OCI-LY7 (cell line): ENCODE results near the gene VEZF1. TPM values are rescaled to one million over a fixed set of nuclear protein-coding genes. Genes with fewer than 3 reads are reported as not detected.

ENCODE experiments used
- BruUV-seq: library from RNA; stranded (reverse); fragments of 400-500 nt; replicated peaks from 2 replicates; lab custom pipeline; 2021; lab: Mats Ljungman, UMichigan
- CTCF ChIA-PET: fragments of 300-600 bp; sonication (Branson Sonifier 250); formaldehyde crosslinking; loops from one replicate; lab custom pipeline; 2022; ENCODE audit warnings: antibody characterized with exemption; ENCODE audit not compliant: unreplicated experiment; lab: Charles Lee
- POLR2A ChIA-PET: fragments of 300-600 bp; sonication (Branson Sonifier 250); formaldehyde crosslinking; loops from one replicate; lab custom pipeline; 2022; ENCODE audit warnings: antibody characterized with exemption; lab: Charles Lee
- DNase-seq: peaks from one replicate; pipeline ENCODE4 v3.0.0-alpha.2; 2015; ENCODE audit warnings: low spot score
- H2AFZ ChIP-seq: fragments of 200-600 bp; sonication (generic), shearing (Covaris generic); 2 replicates; pipeline ENCODE4 v1.6.1; 2014; ENCODE audit warnings: mild to moderate bottlenecking, antibody characterized with exemption, low read length, moderate library complexity
- H3K27ac ChIP-seq: fragments of 200-600 bp; sonication (generic); 2 replicates; pipeline ENCODE4 v1.5.1; 2014; ENCODE audit warnings: mixed run types, low read depth, mild to moderate bottlenecking, moderate library complexity, low read length, inconsistent platforms; ENCODE audit not compliant: poor library complexity, severe bottlenecking
- H3K36me3 ChIP-seq: fragments of 200-600 bp; sonication (generic); 2 replicates; pipeline ENCODE4 v1.6.1; 2014; ENCODE audit warnings: mild to moderate bottlenecking, antibody characterized with exemption, low read length, moderate library complexity, mixed read lengths; ENCODE audit not compliant: insufficient read depth
- H3K4me1 ChIP-seq: fragments of 200-600 bp; sonication (generic); 2 replicates; pipeline ENCODE4 v1.5.1; 2014; ENCODE audit warnings: mild to moderate bottlenecking, low read length; ENCODE audit not compliant: insufficient read depth, poor library complexity, severe bottlenecking
- H3K4me2 ChIP-seq: fragments of 200-600 bp; sonication (generic); 2 replicates; pipeline ENCODE4 v1.6.1; 2014; ENCODE audit warnings: mild to moderate bottlenecking, low read length
- H3K4me3 ChIP-seq: fragments of 200-600 bp; sonication (generic); 2 replicates; pipeline ENCODE4 v1.5.1; 2014; ENCODE audit warnings: mild to moderate bottlenecking, low read depth, low read length; ENCODE audit not compliant: poor library complexity, severe bottlenecking
- H3K79me2 ChIP-seq: fragments of 200-600 bp; sonication (generic); 2 replicates; pipeline ENCODE4 v1.6.1; 2016; ENCODE audit warnings: low read depth, mild to moderate bottlenecking, low read length, moderate library complexity, mixed read lengths; ENCODE audit not compliant: insufficient read depth
- H3K9me2 ChIP-seq: fragments of 200-600 bp; sonication (generic); 2 replicates; pipeline ENCODE4 v1.6.1; 2016; ENCODE audit warnings: mild to moderate bottlenecking, low read length, mixed read lengths; ENCODE audit not compliant: insufficient read depth
- H3K9me3 ChIP-seq: fragments of 200-600 bp; sonication (generic); 2 replicates; pipeline ENCODE4 v1.6.1; 2014; ENCODE audit warnings: mild to moderate bottlenecking, mixed run types, low read length, mixed read lengths
- H4K20me1 ChIP-seq: fragments of 200-600 bp; sonication (generic); 2 replicates; pipeline ENCODE4 v1.6.1; 2014; ENCODE audit warnings: mild to moderate bottlenecking, antibody characterized with exemption, low read length, moderate library complexity, mixed read lengths; ENCODE audit not compliant: insufficient read depth
- EZH2phosphoT487 ChIP-seq: fragments of 200-600 bp; sonication (generic); IDR thresholded peaks from 2 replicates; pipeline ENCODE4 v1.6.1; 2018; ENCODE audit warnings: low read depth, borderline replicate concordance, mild to moderate bottlenecking, mixed run types, antibody characterized with exemption, low read length, moderate library complexity, mixed read lengths
- intact Hi-C: fragments of 100-400 bp; cut with micrococcal nuclease; formaldehyde crosslinking; loops from one replicate; pipeline ENCODE4 v1.10.0; 2022; ENCODE audit not compliant: unreplicated experiment
- total RNA-seq, 2 experiments: library from RNA; depleted of rRNA in 1 of 2; stranded (reverse); fragments of >200 nt in 1 of 2; shearing (Covaris generic) in 1 of 2; gene quantifications; 2 replicates each; pipeline ENCODE4 v1.2.3, GENCODE V29; 2014 to 2022
- TF ChIP-seq, protein P1 (sequence below): fragments of 200-600 bp; sonication (generic); conservative IDR thresholded peaks from 2 replicates; pipeline ENCODE4 v1.5.1; 2014; ENCODE audit warnings: mild to moderate bottlenecking, antibody characterized with exemption, low read length, moderate library complexity, mixed read lengths

Gene VEZF1
- total RNA-seq, 2 experiments from 2014 or later, result 22.6 to 35.4 TPM

DNA sequence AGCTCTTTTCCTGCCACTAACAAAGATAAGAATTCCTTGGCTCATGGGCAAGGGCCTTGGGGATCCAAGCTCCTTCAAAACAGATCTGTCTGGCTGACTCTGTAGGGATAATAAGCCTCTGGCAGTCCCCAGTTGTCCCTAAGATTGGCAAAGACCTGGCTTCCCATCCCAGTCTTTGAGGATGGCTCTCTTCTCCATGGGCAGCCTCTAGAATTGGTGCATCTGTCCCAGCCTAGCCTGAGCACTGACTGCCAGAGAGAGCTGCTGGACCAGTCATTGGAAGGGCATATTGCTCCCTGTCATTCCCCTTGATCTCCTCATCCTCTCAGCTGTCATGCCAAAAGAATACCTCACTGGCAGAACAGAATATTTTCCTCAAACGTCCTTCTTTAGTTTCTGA is 19.6 kb downstream of the VEZF1 start:
- no peaks in the 10 kb centered on the region for H3K9me3 ChIP-seq
- TF ChIP-seq, protein P1, sequence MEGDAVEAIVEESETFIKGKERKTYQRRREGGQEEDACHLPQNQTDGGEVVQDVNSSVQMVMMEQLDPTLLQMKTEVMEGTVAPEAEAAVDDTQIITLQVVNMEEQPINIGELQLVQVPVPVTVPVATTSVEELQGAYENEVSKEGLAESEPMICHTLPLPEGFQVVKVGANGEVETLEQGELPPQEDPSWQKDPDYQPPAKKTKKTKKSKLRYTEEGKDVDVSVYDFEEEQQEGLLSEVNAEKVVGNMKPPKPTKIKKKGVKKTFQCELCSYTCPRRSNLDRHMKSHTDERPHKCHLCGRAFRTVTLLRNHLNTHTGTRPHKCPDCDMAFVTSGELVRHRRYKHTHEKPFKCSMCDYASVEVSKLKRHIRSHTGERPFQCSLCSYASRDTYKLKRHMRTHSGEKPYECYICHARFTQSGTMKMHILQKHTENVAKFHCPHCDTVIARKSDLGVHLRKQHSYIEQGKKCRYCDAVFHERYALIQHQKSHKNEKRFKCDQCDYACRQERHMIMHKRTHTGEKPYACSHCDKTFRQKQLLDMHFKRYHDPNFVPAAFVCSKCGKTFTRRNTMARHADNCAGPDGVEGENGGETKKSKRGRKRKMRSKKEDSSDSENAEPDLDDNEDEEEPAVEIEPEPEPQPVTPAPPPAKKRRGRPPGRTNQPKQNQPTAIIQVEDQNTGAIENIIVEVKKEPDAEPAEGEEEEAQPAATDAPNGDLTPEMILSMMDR, result no peak
- TF ChIP-seq EZH2phosphoT487, result no peak
- H3K4me3 ChIP-seq, result no peak overlapping the region
- H2AFZ ChIP-seq, result no peak overlapping the region
- ChIA-PET CTCF (no interaction called here), POLR2A (interaction anchor here (0.5 kb wide), 1 partner anchor 83 kb away, joined by 3 read pairs; no protein-coding TSS in a partner anchor)
- no peak overlapping the region for H3K4me2 ChIP-seq
- intact Hi-C loops, result no loop called here
- H3K79me2 ChIP-seq, result no peaks in the 10 kb centered on the region
- H3K27ac ChIP-seq, result no peak overlapping the region
- no peaks in the 10 kb centered on the region for H4K20me1 ChIP-seq
- DNase-seq, result no peak
- BruUV-seq, result no TSS peak
- H3K4me1 ChIP-seq, result no peaks in the 10 kb centered on the region
- H3K9me2 ChIP-seq, result no peaks in the 10 kb centered on the region
- H3K36me3 ChIP-seq, result peaks cover 13% of the 10 kb centered on the region

DNA sequence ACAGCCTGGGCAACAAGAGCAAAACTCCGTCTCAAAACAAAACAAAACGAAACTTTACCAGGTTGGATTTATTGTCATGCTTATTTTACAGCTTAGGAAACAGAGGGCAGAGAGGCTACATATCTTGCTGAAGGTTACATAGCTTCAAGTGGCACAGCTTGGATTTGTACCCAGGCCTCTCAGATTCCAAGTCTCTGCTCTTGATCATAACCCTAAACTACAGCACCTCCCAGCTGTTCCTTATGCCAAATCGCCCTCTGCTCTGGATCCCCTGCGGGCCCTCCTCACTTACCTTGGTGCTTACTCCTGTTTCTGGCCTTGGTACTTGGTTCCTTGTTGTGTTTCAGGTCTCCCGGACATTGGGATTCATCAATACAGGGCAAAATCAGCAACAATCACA is 21.2 kb downstream of the VEZF1 start:
- Histone ChIP-seq H3K4me1 (no peaks in the 10 kb centered on the region), H3K36me3 (no peaks in the 10 kb centered on the region), H3K9me2 (no peaks in the 10 kb centered on the region), H3K9me3 (no peaks in the 10 kb centered on the region), H4K20me1 (no peaks in the 10 kb centered on the region), H2AFZ (no peak overlapping the region), H3K4me2 (no peak overlapping the region), H3K4me3 (no peak overlapping the region), H3K27ac (no peak overlapping the region), H3K79me2 (no peaks in the 10 kb centered on the region)
- no peak for TF ChIP-seq EZH2phosphoT487
- TF ChIP-seq, protein P1, result no peak
- BruUV-seq, result no TSS peak
- no peak for DNase-seq
- intact Hi-C loops, result no loop called here
- ChIA-PET POLR2A (interaction anchor here (0.6 kb wide), 1 partner anchor 830 kb away, joined by 3 read pairs; no protein-coding TSS in a partner anchor), CTCF (interaction anchor here (1.3 kb wide), 1 partner anchor 18 kb away, joined by 3 read pairs; no protein-coding TSS in a partner anchor)

DNA sequence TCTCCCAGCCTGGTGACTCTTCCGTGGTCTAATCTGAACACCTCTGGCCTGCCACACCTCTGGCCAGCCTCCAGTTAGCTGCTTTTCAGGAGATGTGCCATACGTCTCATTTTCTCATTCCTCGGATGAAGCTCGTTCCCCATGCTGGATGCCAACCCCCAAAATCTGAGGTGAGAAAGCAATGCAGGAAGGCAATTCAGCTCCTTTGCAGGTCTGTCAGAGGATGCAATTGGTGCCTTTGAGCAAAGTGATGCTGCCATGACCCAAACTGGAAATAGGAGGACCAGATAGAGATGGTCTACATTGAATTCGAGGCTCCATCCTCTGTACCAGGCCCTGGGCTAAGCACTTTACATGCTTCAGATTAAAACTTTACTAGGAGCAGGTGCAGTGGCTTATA is 21.8 kb downstream of the VEZF1 start:
- Histone ChIP-seq H2AFZ (no peak overlapping the region), H3K4me3 (no peak overlapping the region), H3K9me2 (no peaks in the 10 kb centered on the region), H4K20me1 (no peaks in the 10 kb centered on the region), H3K79me2 (no peaks in the 10 kb centered on the region), H3K27ac (no peak overlapping the region), H3K4me2 (no peak overlapping the region), H3K36me3 (no peaks in the 10 kb centered on the region), H3K4me1 (no peaks in the 10 kb centered on the region), H3K9me3 (no peaks in the 10 kb centered on the region)
- ChIA-PET POLR2A (no interaction called here), CTCF (interaction anchor here (1.3 kb wide), 1 partner anchor 17 kb away, joined by 3 read pairs; no protein-coding TSS in a partner anchor)
- intact Hi-C loops, result no loop called here
- no TSS peak for BruUV-seq
- no peak for DNase-seq
- no peak for TF ChIP-seq EZH2phosphoT487
- TF ChIP-seq, protein P1, result no peak
